Pons (tissue), 1 donor: ENCODE results near the gene SPON1.

ENCODE experiments used
- DNase-seq: peaks from one replicate; pipeline ENCODE4 v3.0.0-alpha.2; 2016; ENCODE audit warnings: low spot score

Gene SPON1

DNA sequence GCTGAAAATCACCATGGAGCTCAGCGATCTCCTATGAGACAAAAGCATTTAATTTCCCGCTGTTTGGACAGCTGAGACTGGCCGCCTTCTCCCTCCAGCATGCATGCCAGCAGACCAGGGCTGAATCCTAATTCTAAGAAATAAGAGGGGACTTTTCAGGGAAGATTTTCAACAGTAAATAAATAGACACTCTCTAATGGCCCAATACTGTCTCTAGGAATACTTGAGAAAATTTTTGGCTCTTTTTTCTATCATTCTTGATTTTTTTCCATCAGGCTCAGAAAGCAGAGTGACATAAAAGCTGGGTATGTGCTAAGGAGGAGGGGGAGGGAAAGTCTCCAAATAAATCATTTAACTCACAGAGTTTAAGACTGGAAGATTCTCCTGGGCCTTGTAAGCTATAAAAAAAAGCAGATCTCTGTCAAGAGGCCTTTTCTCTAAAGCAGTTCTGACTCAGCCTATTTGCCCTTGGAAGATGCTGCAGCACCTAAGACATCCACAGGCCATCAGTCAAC, 17.6 kb upstream of the SPON1 start:
- no peak for DNase-seq

DNA sequence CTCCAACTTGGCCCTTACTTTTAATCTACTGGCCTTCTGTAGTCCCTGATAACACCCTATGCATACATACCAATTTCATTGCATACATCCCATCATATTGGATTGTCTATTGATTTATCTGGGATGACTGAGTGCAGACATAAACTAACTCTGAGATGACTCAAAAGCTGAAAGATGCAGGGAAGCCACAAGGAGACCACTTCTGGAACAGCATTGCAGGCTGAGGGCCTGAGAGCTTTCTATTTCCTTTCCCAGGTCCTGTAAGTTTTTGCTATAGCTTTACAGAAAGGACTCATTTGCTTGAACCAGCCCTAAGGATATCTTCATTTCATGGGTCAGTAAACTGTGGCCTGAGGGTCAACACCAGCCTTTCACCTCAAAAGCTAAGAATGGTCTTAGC, 15.1 kb upstream of the SPON1 start:
- no peak for DNase-seq

DNA sequence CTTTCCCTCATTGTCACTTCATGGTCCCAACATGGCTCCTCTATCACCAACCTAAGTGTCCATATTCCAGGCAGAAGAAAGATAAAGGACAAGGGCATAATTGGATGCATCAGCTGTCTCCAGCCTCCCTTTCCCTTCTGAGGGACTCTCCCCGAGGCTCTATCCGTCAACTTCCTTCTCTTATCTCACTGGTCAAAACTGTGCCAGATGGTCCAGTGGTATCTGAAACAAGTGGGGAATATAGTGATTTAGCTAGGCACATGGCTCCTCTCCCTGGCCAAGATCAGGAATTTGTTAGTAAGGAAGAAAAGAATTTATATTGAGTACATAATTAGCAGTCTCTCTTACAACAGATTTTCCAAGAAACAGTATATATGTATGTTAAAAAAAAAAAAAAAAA, 12.6 kb upstream of the SPON1 start:
- DNase-seq: no peak

DNA sequence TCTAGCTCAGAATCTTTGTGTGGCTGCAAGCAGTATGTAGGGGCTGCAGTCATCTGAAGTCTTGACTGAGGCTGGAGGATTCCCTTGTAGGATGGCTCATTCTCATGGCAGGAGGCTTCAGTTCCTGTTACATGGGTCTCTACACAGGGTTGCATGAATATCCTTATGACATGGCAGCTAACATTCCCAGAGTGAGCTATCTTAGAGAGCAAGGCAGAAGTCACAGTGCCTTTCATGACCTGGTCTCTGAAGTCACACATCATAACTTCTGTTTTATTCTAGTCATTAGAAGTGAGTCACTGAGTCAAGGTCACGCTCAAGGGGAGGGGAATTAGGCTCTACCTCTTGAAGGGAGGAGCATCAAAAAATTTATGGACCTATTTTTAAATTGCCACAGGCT, 10.3 kb upstream of the SPON1 start:
- DNase-seq: no peak

DNA sequence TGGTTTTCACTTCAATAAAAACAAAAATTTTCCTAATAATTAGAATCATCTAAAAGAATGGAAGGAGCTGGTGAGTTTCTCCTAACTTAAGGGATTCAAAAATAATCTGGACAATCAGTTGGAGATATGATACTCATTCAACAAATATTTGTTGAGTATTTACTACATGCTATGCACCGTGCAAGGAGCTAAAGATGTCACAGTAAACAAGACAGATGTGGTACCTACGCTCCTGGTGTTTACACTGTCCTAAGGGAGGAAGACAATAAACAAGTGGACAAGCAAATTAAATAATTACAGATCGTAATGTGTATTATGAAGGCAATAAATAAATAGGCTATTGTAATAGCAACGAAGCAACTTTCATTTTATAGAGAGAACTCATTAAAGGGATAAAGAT, 9.9 kb upstream of the SPON1 start:
- DNase-seq: no peak

DNA sequence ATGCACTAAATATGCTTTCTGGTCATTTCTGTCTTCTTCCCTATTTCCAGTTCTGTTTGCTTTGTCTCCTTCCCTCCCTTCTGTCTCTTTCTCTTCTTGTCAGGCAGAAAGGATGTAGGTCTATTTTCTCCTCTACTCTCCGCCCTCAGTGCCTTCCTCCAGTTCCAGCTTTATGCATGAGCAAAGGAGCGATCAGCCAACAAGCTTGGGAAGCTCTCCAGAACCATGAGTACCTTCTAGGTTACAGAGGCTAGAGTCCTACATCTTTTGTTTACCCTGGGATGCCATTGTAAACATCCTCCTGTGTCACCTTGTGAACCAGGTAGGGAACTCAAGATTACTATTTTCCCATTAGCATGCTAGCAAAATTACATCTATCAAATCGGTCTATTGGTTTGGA, 7.9 kb upstream of the SPON1 start:
- DNase-seq: no peak

DNA sequence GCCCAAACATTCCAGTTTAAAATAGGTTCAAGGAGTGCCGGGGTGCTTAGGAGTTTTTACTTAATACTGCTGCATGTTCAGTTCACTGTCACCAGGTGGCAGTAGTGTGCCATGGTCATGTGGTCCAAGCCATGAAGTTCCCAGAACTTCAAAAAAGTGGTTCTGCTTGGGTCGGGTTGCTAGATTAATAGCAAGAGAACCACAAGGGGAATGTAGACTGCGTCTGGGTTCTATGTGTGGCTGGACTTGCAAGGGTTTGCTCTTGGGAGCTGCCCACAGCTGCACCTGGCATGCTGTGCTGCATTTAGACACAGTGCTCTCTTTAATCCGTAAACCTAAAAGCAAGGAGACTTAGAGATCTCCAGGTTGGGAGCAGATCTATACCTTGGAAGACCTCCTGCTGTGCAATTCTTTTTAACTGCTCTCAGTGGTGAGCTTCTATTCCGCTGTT, 6.5 kb upstream of the SPON1 start:
- peak; percentile 82 for DNase-seq

DNA sequence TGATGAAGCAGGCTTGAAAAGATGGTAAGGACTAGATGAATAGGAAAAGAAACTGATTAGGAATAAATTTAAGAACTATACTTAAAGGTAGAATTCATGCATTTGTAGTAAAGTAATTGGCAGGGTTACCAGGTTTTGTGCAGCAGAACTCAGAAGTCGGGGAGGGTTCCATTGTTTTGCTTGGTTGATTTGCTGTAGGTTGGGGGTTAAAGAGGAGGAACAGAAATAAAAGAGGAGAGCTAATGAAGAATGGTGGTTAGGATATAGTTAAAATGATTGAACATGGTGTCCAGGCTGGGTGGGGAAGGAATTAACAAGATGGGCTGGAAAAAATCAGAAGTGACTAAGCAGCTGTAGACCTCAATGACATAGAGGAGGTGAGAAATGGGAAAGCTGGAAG, 5.5 kb upstream of the SPON1 start:
- DNase-seq: no peak

DNA sequence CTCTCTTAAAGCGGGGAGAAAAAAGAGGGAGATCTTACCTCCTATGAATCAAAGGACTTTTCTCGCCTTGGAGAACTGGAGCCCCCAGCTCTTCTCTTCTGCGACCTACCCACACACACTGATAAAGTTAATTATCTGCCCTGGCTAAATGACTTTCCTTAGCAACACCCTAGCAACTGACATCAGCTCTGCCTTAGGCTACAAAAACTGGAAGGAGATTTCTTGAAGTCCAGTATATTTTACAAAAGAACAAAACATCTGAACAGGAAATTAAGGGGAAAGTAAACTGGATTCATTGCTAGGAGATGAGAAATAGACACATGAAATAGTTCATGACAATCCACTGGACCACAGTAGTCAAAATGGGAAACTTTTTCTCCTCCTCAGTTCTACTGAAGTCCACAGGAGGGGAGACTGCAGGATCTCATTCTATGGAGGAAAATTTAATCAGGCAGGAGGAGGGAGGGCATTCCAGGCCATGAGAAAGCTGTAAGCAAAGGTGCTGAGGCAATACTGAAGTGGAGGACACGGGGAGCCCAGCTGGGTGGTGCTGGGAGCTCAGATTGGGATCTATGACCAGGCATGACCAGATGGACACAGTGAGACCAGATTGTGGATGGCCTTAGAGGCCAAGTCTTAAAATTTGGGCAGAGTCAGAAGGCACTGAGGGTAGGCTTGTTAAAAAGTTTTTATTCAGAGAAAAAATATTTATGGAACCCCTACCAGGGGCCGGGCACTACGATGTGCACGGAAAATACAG, 3.7 kb upstream of the SPON1 start:
- no peak for DNase-seq

DNA sequence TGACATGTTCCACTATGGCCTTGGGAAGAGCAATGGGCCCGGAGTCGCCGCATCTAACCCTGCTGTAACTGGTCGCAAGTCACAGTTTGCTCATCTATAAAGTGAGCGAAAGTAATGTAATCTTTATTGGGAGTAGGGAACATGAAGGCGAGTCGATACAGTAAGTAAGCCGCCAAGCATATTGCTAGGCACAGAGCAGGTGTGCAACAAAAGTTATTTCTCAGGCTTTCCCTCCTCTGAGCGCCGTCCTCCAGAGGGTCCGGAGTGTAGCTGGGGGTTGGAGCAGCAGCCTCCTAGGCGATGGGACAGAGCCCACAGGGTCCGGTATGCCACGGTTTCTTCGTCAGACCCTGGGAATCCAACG, 343 bp upstream of the SPON1 start:
- no peak for DNase-seq

DNA sequence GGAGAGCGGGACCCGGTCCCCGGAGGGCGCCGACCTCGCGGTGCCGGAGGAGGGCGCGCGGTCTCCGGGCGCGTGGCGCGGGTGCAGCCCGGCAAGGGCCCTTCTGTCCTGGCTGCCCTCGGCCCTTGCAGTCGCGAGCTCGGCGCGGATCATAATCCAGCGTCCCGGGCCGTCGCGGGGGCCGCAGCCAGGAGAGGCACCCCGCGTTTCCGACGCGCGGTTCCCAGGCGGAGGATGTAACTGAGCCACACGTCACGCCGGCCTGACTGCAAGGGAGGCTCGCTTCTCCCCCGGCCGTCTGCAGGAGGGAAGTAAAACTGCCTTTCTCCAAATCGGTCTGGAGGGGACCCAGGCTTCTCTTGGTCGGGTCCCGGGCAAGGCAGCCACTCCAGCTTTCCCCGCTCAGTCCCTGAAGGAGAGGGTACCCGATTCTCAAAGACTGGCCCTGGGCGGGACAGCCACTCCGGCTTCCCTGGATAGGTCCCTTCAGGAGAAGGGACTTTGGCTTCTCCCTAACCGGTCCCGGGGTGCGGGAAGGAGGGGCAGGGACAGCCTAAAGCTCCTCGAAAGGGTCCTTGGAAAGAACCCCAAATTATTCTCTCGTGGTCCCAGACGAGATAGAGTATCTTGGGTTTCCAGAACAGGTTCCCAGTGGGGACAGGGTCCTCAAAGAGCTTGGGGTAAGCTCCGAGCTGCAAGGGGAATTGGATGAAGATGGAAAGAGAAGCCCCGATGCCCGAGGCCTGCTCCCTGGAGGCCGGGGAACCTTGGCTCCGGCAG, 836 bp downstream of the SPON1 start:
- DNase-seq: no peak

DNA sequence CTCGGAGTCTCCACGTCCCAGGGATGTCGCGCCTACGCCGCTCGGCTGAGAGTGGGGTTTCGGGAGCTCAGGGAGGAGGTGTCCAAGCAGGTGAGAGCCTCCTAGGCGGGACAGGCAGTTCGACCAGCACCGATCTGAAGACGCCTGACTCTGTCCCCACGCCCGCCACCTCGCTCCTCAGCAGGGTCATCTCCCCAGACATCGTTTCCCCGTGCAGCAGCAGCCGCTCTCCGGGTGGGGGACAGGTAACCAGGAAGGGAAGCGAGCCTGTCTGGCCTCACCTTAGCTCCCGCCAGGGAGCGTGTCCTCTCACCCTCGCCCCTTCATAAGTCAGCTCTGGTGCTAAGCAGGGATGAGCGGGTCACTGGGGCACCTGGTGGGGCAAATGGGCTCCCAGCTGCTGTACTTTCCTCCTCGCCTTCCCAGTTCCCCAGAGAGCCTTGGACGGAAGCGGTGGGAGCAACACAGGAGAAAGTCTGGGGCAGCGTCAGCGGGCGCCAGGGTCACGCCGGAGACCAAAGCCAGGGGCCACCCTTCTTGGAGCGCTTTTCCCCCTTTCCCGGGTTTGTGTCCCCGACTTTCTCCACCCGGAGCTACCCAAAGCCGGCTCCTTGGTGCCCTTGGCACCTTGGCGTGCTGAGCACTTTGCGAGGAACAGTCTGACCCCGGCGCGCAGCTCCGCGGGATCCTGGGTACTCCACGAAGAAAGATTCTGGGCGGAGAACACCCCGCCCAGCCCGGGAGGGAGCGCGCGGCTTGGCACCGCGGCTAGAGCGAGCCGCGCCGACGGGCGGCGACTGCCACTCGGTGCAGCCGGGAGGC, 1.6 kb downstream of the SPON1 start:
- no peak for DNase-seq

DNA sequence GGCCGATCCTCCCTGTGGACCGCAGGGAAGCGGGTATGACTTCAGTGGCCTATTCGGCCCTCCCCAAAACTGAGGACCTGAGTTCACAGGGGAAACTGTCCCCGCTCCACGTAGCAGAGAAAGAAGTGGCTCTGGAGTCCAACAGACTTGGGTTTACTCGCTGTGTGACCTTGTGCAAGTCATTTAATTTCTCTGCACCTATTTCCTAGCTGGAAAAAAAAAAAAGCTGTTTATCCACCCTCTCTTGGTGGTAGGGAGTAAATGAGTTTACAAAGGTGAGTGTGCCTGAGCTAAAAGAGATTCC, 2.2 kb downstream of the SPON1 start:
- no peak for DNase-seq

DNA sequence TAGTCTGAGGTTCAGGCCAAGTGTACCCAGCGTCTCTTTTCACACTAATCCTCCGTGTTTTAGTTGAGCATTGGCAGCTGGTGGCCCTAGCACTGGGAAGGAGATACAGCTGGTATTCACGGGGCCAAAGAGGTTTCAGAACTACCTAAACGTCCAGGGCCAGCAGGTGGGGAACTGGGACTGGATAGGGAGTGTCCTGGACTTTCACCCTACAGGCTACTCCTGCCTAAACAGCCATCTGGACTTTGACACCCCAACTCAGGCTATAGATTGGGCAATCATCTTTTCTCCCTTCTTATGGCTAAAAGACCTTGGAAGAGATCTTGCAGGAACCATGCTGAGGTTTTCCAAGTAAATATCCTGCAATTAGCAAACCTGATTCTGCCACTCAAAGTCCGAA, 2.8 kb downstream of the SPON1 start:
- DNase-seq: no peak

DNA sequence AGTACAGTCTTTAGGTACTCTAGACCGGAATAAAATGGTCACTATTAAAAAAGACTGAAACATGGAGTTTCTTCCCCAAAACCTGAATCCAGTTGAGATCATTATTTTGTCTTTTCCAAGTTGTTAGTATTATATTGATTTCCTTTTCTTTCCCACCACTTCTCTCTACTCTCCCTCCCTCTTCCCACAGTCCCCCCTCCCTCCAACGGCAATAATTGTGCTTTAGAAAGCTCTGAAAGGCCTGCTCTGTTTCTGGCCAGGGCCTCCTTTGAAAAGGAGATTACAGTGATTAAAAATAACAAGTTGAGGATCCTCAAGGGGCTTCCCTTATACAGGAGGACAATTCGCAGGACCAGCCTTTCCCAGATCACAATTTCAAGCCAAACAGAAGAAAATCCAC, 3.5 kb downstream of the SPON1 start:
- no peak for DNase-seq

DNA sequence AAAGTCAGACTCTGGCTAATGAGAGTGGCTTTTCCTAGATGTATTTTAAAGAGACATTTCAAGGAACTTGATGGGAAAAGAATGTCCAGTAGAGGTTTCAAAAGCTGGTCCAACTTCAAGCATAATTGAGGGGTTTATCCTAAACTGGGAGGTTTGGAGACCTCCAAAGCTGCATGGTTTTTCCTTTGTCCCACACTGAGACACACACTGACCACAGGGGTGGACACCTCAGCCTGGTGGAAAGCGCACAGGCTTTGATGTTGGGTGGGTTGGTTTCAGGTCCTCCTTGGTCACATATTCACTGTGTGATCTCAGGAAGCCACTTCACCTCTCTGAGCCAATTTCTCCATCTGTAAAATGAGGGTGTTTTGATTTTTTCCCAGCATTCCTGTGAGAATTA, 4.0 kb downstream of the SPON1 start:
- DNase-seq: no peak

DNA sequence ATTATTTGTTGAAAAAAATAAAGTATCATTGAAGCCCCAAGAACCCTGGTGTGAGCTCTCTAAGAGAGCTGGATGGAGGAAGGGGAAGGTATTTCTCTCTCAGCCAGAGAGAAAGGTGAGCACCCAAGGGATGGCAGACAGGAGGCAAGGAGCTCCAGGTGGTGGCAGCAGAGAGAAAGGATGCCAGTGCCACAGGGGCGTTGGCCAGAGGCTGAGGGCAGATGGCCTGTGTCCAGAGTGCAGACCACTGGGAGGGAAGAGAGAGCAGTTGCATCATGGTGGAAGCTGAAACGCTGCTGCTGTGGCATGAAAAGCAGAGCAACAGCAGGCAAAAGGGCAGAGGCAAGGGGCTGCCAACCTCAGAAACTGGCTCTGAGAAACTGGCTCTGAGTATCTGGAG, 8.5 kb downstream of the SPON1 start:
- DNase-seq: no peak

DNA sequence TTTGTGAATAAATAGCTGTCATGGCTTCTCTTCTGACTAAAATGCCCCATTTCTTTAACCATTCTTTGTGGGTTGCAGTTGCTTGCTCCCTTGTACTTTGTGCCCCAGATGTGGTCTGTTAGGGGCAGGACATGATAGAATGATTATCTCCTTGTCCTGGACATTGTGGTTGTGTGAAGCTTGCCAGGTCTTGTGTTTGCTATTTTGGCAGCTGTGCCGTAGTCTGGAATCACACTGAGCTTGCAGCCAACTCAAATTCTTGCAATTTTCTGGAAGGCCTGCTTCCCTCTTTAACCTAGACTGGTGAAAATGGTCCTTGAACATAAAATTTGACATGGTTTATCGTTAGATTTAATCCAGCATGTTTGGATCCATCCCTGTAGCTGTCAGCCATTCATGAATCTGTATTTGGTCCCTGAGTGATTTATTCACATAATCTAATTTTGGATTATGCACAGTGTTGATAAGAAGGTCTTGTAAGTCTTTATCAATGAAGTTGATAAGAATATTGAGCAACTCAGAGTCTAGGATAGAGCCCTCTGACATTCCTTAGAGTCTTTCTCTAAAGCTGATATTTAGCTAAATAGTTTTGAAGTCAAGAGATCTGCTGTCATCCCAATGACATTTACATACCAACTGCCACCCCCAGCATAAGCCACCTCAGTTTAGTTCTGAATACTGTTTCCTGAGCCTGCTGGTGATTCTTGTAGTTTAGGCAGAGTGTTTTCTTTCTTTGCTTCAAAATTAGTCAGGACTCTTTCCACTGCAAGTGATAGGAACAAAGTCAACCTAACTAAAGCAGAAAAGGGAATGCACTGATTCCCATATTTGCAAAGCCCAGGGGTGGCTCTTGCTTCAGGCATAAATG, 9.8 kb downstream of the SPON1 start:
- DNase-seq: no peak

DNA sequence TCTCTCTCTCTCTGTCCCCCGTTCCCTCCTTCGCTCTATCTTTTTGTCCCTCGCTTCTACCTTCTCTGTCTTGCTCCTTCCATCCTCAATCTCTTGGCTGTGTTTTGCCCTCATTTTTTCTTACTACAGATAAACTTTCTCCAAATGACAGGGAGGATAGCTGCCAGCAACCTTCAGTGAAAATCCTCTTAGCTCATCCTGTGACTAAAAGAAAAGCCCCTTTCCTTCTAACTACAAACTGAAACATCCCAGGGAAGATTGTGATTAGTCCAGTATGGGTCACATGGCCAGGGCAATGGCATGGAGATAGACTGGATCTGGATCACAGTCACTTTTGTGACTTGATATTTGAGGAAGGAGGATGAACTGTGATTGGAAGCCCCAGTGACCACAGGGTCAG, 10.4 kb downstream of the SPON1 start:
- no peak for DNase-seq

DNA sequence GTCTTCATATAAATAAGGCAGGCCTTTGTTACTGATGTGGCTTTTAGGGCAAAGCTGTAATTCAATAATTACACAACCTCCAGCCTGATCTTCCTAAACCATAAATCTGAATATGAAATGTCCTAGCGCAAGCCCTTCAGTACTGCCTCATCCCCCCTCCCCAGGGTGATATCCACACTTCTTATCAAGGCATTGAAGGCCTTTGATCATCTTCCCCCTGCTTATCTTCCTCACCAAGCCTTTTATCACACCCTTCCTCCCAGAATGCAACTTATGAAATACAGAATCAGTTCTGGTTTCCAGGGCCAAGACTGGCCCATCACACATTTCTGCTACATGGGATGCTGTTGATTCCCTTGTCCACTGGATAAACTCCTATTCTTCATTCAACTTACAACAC, 12.1 kb downstream of the SPON1 start:
- no peak for DNase-seq

DNA sequence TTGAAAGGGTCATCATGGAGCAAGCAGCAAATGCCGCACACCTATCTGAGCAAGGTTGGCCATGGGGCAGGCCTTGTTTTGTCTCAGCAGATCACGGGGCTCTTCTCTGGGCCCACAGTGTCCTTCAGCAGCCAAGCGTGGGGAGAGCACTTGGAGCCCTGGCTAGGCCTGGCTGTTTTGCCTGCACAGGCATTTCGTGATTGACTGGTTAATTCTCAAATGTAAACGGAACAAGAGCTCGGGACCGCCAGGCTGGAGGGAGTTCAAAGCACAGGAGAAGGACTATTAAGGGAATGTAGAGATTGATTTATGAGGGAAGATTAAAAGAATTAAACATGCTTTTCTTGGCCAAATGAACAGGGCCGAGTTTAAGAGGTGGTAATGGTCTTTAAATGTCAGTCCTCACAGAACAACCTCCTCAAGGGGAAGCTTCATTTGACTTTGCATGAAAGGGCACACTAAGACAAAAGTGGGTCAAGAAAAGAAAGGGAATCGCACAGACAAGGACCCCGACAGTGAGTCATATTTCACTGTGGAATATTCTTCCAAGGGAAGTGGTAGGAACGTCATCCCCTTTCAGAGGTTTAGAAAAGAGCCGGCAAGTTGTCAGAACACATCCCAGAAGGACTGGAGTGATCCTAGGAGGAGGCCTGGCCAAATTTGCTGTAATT, 20.7 kb downstream of the SPON1 start:
- DNase-seq: no peak
